Fibroblast of villous mesenchyme (primary cell): Measurements from ENCODE around the gene MCF2L2. TPM values are rescaled to one million over a fixed set of nuclear protein-coding genes. Genes with fewer than 3 reads are reported as not detected.
A peak's percentile ranks its signal among the peaks of the same experiment; 100 is the strongest.

Experiments
- DNase-seq: peaks from one replicate; pipeline ENCODE4 v3.0.0-alpha.2; 2010; ENCODE audit warnings: low read depth
- H3K4me3 ChIP-seq: 2 replicates; pipeline ENCODE4 v1.5.1; 2011; ENCODE audit warnings: low read depth, mild to moderate bottlenecking, low read length
- CTCF ChIP-seq: IDR thresholded peaks from 2 replicates; pipeline ENCODE4 v1.5.1; 2012; ENCODE audit warnings: low read depth, mild to moderate bottlenecking, low read length; ENCODE audit not compliant: insufficient read depth
- total RNA-seq: library from RNA; depleted of rRNA; stranded (reverse); fragments of >200 nt; gene quantifications from 2 replicates; pipeline ENCODE4 v1.2.3, GENCODE V29; 2012

MCF2L2 gene
- total RNA-seq, 1 donor, result 0.43 TPM

- no peak for TF ChIP-seq CTCF
- no peak for DNase-seq
- no peak overlapping the region for H3K4me3 ChIP-seq
Measured at GRCh38 chr3:183281126-183281797, 147.2 kb downstream of the MCF2L2 start.

- no peak for DNase-seq
- no peak for TF ChIP-seq CTCF
- H3K4me3 ChIP-seq, result no peak overlapping the region
Measured at GRCh38 chr3:183279371-183279770, 149.0 kb downstream of the MCF2L2 start.

- no peak for DNase-seq
Measured at GRCh38 chr3:183278479-183279088, 149.8 kb downstream of the MCF2L2 start.

GRCh38 chr3:183277260-183277659 lies 151.2 kb downstream of the MCF2L2 start:
- no peak overlapping the region for H3K4me3 ChIP-seq
- TF ChIP-seq CTCF, result no peak
- no peak for DNase-seq

More at GRCh38 chr3:183278479-183279088, 149.8 kb downstream of the MCF2L2 start:
- no peak for TF ChIP-seq CTCF
- H3K4me3 ChIP-seq, result no peak overlapping the region

- no peak for TF ChIP-seq CTCF
Measured at GRCh38 chr3:183275937-183276336, 152.5 kb downstream of the MCF2L2 start.

GRCh38 chr3:183275418-183275817 lies 153.0 kb downstream of the MCF2L2 start:
- DNase-seq, result peak; percentile 82

More at GRCh38 chr3:183275937-183276336, 152.5 kb downstream of the MCF2L2 start:
- no peak for DNase-seq
- no peak overlapping the region for H3K4me3 ChIP-seq

More at GRCh38 chr3:183275418-183275817, 153.0 kb downstream of the MCF2L2 start:
- no peak for TF ChIP-seq CTCF
- no peak overlapping the region for H3K4me3 ChIP-seq
